B cell (primary cell): ENCODE measurements around the gene TAMALIN. TPM values are rescaled to one million over a fixed set of nuclear protein-coding genes. Genes with fewer than 3 reads are reported as not detected.

Source experiments
- ATAC-seq: fragments of 200-7000 bp; cut with Tn5 transposase; one replicate; pipeline ENCODE4 v1.10.0; 2021; ENCODE audit warnings: low read depth, mild to moderate bottlenecking, moderate number of reproducible peaks, moderate library complexity
- CTCF ChIA-PET: fragments of 350-600 bp; sonication (Branson Sonifier 250); formaldehyde crosslinking; loops from one replicate; lab custom pipeline; 2021; ENCODE audit warnings: antibody characterized with exemption, inconsistent platforms; lab: Charles Lee
- POLR2A ChIA-PET: fragments of 350-600 bp; sonication (Branson Sonifier 250); formaldehyde crosslinking; loops from one replicate; lab custom pipeline; 2021; ENCODE audit warnings: antibody characterized with exemption; lab: Charles Lee
- DNase-seq: peaks from one replicate; pipeline ENCODE4 v3.0.0; 2013
- H2AFZ ChIP-seq: 2 replicates; pipeline ENCODE4 v1.6.1; 2012; ENCODE audit warnings: mild to moderate bottlenecking, low read depth, low read length; ENCODE audit not compliant: insufficient read depth, poor library complexity, severe bottlenecking
- H3K27ac ChIP-seq, 2 donors: 1 replicate in 1 of 2; 2 replicates in 1 of 2; pipeline ENCODE4 v1.5.1; 2012 to 2013; ENCODE audit warnings: low read length in 2 of 2, mild to moderate bottlenecking in 2 of 2, moderate library complexity in 1 of 2
- H3K27me3 ChIP-seq, 4 experiments: fragments of 200-600 bp in 1 of 4; sonication (generic) in 1 of 4; replicated peaks in 1 of 4; 1 replicate in 2 of 4; 2 replicates in 2 of 4; pipeline versions ENCODE4 v1.6.1 to v1.7.0; 2013 to 2016; ENCODE audit warnings: low read length in 3 of 4, mild to moderate bottlenecking in 2 of 4, mixed read lengths in 1 of 4, moderate library complexity in 1 of 4; ENCODE audit not compliant: insufficient read depth in 4 of 4, control insufficient read depth in 3 of 4; ENCODE audit errors: control extremely low read depth in 1 of 4
- H3K36me3 ChIP-seq, 2 experiments: replicated peaks in 1 of 2; 1 replicate in 1 of 2; 2 replicates in 1 of 2; pipeline versions ENCODE4 v1.6.1 to v1.7.1; 2013; ENCODE audit warnings: low read length in 1 of 2; ENCODE audit not compliant: insufficient read depth in 2 of 2, control insufficient read depth in 1 of 2; ENCODE audit errors: control extremely low read depth in 1 of 2, extremely low read depth in 1 of 2
- H3K4me1 ChIP-seq, 2 donors: fragments of 200-600 bp in 1 of 2; sonication (generic) in 1 of 2; 1 replicate in 1 of 2; 2 replicates in 1 of 2; pipeline versions ENCODE4 v1.5.1 to v1.6.1; 2013 to 2017; ENCODE audit warnings: low read length in 2 of 2; ENCODE audit not compliant: control insufficient read depth in 2 of 2, insufficient read depth in 2 of 2
- H3K4me2 ChIP-seq: replicated peaks from 2 replicates; pipeline ENCODE3; 2012; ENCODE audit warnings: mild to moderate bottlenecking, low read depth, low read length; ENCODE audit not compliant: poor library complexity, severe bottlenecking
- H3K4me3 ChIP-seq, 5 experiments: fragments of 200-600 bp in 1 of 5; sonication (generic) in 1 of 5; 1 replicate in 3 of 5; 2 replicates in 2 of 5; pipeline versions ENCODE4 v1.5.1 to v1.7.0; 2011 to 2016; ENCODE audit warnings: low read length in 4 of 5, mild to moderate bottlenecking in 4 of 5, low read depth in 2 of 5, control low read depth in 1 of 5, moderate library complexity in 1 of 5; ENCODE audit not compliant: insufficient read depth in 1 of 5; ENCODE audit errors: control extremely low read depth in 1 of 5, extremely low read depth in 1 of 5
- H3K79me2 ChIP-seq: fragments of 200-600 bp; sonication (generic); one replicate; pipeline ENCODE4 v1.6.0; 2016; ENCODE audit warnings: low read length; ENCODE audit not compliant: control insufficient read depth, insufficient read depth
- H3K9ac ChIP-seq: fragments of 200-600 bp; sonication (generic); 2 replicates; pipeline ENCODE4 v1.6.1; 2017; ENCODE audit warnings: mild to moderate bottlenecking, low read length, moderate library complexity
- H3K9me3 ChIP-seq, 3 donors: one replicate each; pipeline versions ENCODE4 v1.6.1 to v1.7.1; 2013; ENCODE audit warnings: low read length in 2 of 3; ENCODE audit not compliant: control insufficient read depth in 2 of 3, insufficient read depth in 1 of 3; ENCODE audit errors: control extremely low read depth in 1 of 3
- H4K20me1 ChIP-seq: 2 replicates; pipeline ENCODE4 v1.6.0; 2012; ENCODE audit warnings: mild to moderate bottlenecking, low read length; ENCODE audit not compliant: insufficient read depth, control insufficient read depth, poor library complexity, severe bottlenecking
- H3K27ac Mint-ChIP-seq: one replicate; pipeline ENCODE4 v1.8.0; 2021; ENCODE audit warnings: mixed read lengths
- H3K27me3 Mint-ChIP-seq: one replicate; pipeline ENCODE4 v1.8.0; 2021; ENCODE audit warnings: mixed read lengths
- H3K4me1 Mint-ChIP-seq: one replicate; pipeline ENCODE4 v1.8.0; 2021; ENCODE audit warnings: mixed read lengths
- H3K4me3 Mint-ChIP-seq: one replicate; pipeline ENCODE4 v1.8.0; 2021; ENCODE audit warnings: mixed read lengths
- H3K9me3 Mint-ChIP-seq: one replicate; pipeline ENCODE4 v1.8.0; 2022; ENCODE audit warnings: mixed read lengths; ENCODE audit not compliant: insufficient read depth
- EZH2 ChIP-seq: IDR thresholded peaks from 2 replicates; pipeline ENCODE4 v1.6.1; 2012; ENCODE audit warnings: borderline replicate concordance, low read depth, mild to moderate bottlenecking, moderate library complexity, low read length; ENCODE audit not compliant: insufficient read depth, poor library complexity, severe bottlenecking
- WGBS: methylation state at CpG from one replicate; pipeline ENCODE4 v1.1.5; 2013; ENCODE audit warnings: missing lambda C conversion rate; ENCODE audit not compliant: insufficient coverage; 5-methylcytosine and 5-hydroxymethylcytosine counted together
- intact Hi-C: fragments of 100-400 bp; cut with micrococcal nuclease; formaldehyde crosslinking; loops from one replicate; pipeline ENCODE4 v1.10.0; 2022
- polyA plus RNA-seq: library from polyadenylated mRNA; depleted of rRNA; stranded (reverse); fragments of >200 nt; gene quantifications from 2 replicates; pipeline ENCODE4 v1.2.3, GENCODE V29; 2012
- total RNA-seq, 2 donors: library from RNA; stranded (reverse); fragments of 120-200 nt in 1 of 2; gene quantifications; 1 replicate in 1 of 2; 2 replicates in 1 of 2; pipeline versions ENCODE4 v1.2.3 to v1.2.4, GENCODE V29; 2013 to 2022
- TF ChIP-seq, protein P1 (sequence below): fragments of 200-600 bp; IDR thresholded peaks from one replicate; pipeline ENCODE4 v1.8.0; 2022; ENCODE audit warnings: antibody characterized with exemption, mild to moderate bottlenecking

The TAMALIN gene
- total and polyA plus RNA-seq, 2 donors (not counting 1 experiment from before 2014, with no cell fraction given) = 139 to 151 TPM

DNA sequence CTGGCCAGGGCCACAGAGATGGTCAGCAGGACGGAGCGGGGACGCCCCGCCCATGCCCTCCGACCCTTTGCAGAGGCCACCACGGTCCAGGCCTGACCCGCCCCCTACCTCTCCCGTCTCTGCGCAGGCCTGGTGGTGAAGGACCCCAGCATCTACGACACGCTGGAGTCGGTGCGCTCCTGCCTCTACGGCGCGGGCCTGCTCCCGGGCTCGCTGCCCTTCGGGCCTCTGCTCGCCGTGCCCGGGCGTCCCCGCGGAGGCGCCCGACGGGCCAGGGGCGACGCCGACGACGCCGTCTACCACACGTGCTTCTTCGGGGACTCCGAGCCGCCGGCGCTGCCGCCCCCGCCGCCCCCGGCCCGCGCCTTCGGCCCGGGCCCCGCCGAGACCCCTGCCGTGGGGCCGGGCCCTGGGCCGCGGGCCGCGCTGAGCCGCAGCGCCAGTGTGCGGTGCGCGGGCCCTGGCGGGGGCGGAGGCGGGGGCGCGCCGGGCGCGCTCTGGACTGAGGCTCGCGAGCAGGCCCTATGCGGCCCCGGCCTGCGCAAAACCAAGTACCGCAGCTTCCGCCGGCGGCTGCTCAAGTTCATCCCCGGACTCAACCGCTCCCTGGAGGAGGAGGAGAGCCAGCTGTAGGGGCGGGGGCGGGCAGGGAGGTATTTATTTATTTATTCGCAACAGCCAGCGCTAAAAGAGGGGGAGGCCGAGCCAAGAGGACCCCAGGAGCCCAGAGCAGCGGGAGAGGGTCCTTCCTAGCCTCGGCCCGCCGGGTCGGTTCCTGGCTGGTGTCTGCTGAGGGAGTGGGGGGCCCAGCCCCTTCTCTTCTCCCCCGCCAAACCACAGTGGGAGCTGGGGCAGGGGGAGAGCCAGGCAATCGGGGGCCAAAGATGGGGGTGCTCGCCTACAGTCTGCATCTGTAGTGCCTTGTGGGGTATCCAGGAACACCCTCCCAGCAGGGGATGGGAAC, 8.1 kb downstream of the TAMALIN start:
- Mint-ChIP-seq H3K27me3 (no peaks in the 10 kb centered on the region), H3K4me1 (peaks cover 21% of the 10 kb centered on the region), H3K9me3 (no peaks in the 10 kb centered on the region), H3K27ac (no peak overlapping the region), H3K4me3 (no peak overlapping the region)
- no peak for ATAC-seq
- Histone ChIP-seq H3K9me3 (no peaks in the 10 kb centered on the region), H2AFZ (no peak overlapping the region), H3K79me2 (no peaks in the 10 kb centered on the region), H3K4me2 (no peak overlapping the region), H3K36me3 (peaks cover 0 to 33% of the 10 kb centered on the region in 2 experiments), H3K9ac (no peak overlapping the region), H3K27me3 (no peaks in the 10 kb centered on the region), H3K4me1 (peaks cover 0 to 9% of the 10 kb centered on the region in 2 donors), H4K20me1 (peaks cover 10% of the 10 kb centered on the region), H3K27ac (no peak overlapping the region), H3K4me3 (no peak overlapping the region)
- ChIA-PET CTCF (interaction anchor here (0.8 to 17.2 kb wide), 7 partner anchors 8 to 194 kb away, joined by 3 to 707 read pairs (median 5); partner anchors contain the start of gene TAMALIN), POLR2A (interaction anchor here (1.6 kb wide), 1 partner anchor 8 kb away, joined by 9 read pairs; the partner anchor contains the start of gene TAMALIN)
- TF ChIP-seq, protein P1, sequence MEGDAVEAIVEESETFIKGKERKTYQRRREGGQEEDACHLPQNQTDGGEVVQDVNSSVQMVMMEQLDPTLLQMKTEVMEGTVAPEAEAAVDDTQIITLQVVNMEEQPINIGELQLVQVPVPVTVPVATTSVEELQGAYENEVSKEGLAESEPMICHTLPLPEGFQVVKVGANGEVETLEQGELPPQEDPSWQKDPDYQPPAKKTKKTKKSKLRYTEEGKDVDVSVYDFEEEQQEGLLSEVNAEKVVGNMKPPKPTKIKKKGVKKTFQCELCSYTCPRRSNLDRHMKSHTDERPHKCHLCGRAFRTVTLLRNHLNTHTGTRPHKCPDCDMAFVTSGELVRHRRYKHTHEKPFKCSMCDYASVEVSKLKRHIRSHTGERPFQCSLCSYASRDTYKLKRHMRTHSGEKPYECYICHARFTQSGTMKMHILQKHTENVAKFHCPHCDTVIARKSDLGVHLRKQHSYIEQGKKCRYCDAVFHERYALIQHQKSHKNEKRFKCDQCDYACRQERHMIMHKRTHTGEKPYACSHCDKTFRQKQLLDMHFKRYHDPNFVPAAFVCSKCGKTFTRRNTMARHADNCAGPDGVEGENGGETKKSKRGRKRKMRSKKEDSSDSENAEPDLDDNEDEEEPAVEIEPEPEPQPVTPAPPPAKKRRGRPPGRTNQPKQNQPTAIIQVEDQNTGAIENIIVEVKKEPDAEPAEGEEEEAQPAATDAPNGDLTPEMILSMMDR = peak; percentile 0
- no peak for TF ChIP-seq EZH2
- 94% methylated on average over 86 of the region's 93 CpGs for WGBS
- DNase-seq = no peak
- intact Hi-C loops = no loop called here
